Neuron (in vitro differentiated cells): ENCODE measurements around the gene FAHD2B.
"Not testable (repeated sequence)": the region's sequence is repeated elsewhere in the genome, so short reads cannot be mapped to it uniquely, and the experiment has no call there.

Experiments
- H2AFZ ChIP-seq: one replicate; pipeline ENCODE4 v1.6.1; 2013; ENCODE audit warnings: low read depth, mild to moderate bottlenecking, inconsistent platforms, low read length, moderate library complexity
- H3K27me3 ChIP-seq: one replicate; pipeline ENCODE4 v1.6.1; 2013; ENCODE audit warnings: low read length; ENCODE audit not compliant: insufficient read depth
- H3K36me3 ChIP-seq: one replicate; pipeline ENCODE4 v1.6.1; 2013; ENCODE audit warnings: low read length; ENCODE audit not compliant: insufficient read depth
- H3K4me1 ChIP-seq: one replicate; pipeline ENCODE4 v1.6.1; 2013; ENCODE audit warnings: low read length; ENCODE audit not compliant: insufficient read depth
- H3K4me3 ChIP-seq: 2 replicates; pipeline ENCODE4 v1.5.1; 2013; ENCODE audit warnings: mild to moderate bottlenecking, low read length, moderate library complexity
- H3K9me3 ChIP-seq: one replicate; pipeline ENCODE4 v1.6.1; 2013; ENCODE audit warnings: low read length

FAHD2B gene, protein sequence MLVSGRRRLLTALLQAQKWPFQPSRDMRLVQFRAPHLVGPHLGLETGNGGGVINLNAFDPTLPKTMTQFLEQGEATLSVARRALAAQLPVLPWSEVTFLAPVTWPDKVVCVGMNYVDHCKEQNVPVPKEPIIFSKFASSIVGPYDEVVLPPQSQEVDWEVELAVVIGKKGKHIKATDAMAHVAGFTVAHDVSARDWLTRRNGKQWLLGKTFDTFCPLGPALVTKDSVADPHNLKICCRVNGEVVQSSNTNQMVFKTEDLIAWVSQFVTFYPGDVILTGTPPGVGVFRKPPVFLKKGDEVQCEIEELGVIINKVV

DNA sequence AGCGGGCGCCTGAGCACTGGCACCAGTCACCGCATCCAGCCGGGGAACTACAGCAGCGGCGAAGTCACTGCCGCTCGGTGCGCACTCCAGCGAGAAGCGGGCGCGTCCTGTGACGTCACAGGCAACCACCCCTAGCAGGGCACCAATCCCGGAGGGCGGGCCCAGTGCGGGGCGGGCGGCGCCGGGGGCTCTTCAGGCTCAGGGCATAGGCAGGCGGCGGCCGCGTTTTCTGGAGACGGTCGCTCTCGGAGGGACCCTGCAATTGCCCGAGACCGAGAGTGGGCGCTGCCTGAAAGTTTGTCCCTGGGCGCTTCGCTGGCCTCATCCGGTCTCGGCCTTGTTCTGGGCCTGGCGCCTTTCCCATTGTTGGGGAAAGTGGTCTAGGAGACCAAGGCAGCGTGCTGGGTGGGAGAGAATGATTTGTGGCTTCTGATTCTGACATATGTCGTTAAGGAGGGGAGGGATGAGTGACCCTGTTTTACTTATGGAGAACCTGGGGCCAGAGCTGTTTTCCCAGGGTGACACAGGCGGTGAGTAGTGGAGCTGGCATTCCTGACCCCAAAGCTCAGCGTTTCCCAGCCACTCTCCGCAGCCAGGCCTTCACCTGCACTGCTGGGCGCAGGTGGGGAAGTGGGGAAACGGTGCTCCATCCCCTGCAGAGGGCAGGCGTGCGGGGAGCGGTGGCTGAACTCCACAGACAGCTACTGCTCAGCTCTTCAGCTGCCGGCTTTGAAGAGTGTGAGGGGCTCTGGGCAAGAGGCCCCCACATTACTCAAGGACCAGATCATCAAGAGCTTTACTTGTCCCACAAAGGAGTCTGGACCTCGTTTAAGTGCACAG lies at the start of gene FAHD2B:
TSS of gene FAHD2B (minus strand) at position 111 of the 840 bp plus-strand sequence. CDS start 3,176 bp downstream, outside the sequence.
- not testable (repeated sequence) for H3K36me3 ChIP-seq, H2AFZ ChIP-seq, H3K27me3 ChIP-seq, H3K9me3 ChIP-seq, H3K4me1 ChIP-seq
- H3K4me3 ChIP-seq, result peak within 1 kb of the TSS; percentile 52

DNA sequence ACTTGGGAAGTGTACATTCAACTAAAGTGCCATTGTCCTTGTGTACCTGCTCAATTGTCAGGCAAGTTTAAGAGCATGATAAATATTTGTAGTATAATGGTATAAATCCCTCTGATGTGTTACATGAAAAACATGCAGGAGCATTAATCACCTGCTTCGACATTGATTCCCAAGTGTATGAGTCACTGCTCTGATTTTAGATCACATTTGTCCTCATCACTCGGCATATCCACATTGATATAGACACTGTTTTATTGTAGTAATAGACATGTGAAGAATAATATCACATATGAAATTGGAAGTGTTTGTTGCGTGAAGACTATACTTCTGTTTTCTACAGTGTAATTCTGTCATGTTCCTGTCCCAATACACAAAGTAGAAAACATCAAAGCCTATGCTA lies 49.3 kb upstream of the FAHD2B start:
- not testable (repeated sequence) for H3K9me3 ChIP-seq, H3K4me3 ChIP-seq, H2AFZ ChIP-seq, H3K27me3 ChIP-seq, H3K4me1 ChIP-seq
- H3K36me3 ChIP-seq, result peaks cover 10% of the 10 kb centered on the region

DNA sequence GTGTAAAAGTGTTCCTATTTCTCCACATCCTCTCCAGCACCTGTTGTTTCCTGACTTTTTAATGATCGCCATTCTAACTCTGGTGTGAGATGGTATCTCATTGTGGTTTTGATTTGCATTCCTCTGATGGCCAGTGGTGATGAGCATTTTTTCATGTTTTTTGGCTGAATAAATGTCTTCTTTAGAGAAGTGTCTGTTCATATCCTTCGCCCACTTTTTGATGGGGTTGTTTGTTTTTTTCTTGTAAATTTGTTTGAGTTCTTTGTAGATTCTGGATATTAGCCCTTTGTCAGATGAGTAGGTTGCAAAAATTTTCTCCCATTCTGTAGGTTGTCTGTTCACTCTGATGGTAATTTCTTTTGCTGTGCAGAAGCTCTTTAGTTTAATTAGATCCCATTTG lies 34.4 kb upstream of the FAHD2B start:
- H3K4me1 ChIP-seq, H3K9me3 ChIP-seq, H2AFZ ChIP-seq, H3K36me3 ChIP-seq, H3K4me3 ChIP-seq, H3K27me3 ChIP-seq: not testable (repeated sequence)

DNA sequence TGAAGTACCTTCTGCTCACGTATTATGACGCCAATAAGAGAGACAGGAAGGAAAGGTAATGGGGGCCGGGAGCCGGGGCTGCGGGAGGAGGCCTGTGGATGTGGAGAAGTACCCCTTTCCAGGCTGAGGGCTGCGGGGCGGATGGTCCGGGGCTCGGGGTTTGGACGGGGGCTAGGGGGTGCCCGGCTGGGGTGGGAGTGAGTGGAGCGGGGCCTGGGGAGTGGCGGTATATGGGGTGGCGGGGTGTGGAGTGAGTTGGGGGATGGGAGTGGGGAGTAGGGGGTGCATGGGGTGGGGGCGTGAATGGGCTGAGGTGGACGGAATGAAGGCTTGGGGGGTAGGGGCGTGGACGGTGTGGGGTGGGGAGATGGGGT lies 19.2 kb upstream of the FAHD2B start:
- peak overlapping the region; percentile 78 for H3K4me3 ChIP-seq
- not testable (repeated sequence) for H3K36me3 ChIP-seq, H3K27me3 ChIP-seq, H3K9me3 ChIP-seq, H3K4me1 ChIP-seq
- peak overlapping the region; percentile 98 for H2AFZ ChIP-seq

DNA sequence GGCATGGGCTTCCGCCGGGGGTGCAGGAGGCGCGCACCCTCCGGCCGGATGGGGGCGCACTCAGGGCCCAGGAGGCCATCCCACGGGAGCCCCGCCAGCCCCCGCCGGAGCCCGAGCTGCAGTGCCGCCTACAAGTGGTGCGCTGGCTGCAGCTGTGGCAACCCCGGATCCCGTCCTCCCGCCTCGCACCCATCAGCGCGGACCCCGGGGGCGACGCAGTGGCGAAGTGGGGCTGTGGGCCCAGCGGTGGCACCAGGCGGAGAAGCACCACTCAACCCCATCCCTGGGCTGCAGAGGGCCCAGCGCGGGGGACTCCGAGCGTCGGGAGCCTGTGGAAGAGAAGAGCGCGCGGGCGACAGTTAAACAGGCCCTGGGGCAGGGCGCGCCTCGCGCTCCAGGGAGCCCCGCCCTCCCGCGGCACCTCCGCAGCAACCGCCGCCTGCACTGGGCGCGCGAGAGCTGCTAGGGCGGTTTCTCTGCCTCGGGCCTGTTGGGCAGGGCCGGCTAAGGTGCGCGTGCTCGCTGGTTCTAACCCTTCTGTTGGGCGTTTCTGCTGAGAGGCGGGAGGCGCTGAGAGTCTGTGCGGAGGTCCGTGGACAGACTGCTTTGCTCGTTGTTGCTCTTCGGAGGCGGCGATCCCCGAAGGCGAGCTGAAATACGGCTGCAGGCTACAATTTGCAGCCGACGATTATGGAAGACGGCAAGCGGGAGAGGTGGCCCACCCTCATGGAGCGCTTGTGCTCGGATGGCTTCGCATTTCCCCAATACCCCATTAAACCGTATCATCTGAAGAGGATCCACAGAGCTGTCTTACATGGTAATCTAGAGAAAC lies 18.6 kb upstream of the FAHD2B start, which contains the start of gene ANKRD36:
TSS of gene ANKRD36 (plus strand) at position 104 of the 832 bp plus-strand sequence. CDS start at position 691, 587 bp downstream.
- Histone ChIP-seq H2AFZ (peak within 1 kb of the TSS; percentile 98), H3K4me3 (peak within 1 kb of the TSS; percentile 78)
- not testable (repeated sequence) for H3K9me3 ChIP-seq, H3K27me3 ChIP-seq, H3K4me1 ChIP-seq, H3K36me3 ChIP-seq

DNA sequence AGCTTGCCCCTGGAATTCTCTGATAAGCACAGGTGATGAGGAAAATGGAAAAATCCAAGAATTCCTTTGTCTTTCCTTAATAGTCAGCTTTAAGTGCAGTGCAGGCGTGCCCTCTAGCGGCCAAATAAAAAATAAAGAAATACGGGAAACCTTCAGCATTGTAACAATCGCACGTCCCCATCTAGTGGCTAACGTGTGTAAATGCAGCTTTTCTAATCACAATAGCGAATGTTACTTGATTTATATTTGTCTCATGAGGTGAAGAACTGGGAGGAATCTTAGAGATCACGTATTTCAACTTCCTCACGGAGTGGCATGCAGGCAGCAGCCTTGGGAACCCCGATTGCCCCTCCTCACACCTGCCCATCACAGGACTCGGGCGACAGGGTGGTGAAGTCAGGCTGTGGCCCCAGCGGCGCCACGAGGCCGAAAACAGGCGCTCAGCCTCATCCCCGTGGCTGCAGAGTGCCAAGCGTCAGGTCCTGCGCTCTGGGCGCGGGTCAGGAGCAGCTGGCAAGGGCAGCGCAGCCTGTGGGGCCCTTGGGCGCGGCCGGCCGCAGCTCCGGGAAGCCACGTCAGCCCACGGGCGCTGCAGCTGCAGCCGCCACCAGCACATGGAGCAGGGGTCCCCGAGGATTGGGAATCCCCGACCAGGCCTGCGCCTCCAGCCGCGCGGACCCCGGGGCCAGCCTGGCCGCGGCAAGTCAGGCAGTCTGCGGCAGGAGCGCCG lies 17.8 kb upstream of the FAHD2B start:
- H2AFZ ChIP-seq, result peak overlapping the region; percentile 98
- not testable (repeated sequence) for H3K4me1 ChIP-seq

DNA sequence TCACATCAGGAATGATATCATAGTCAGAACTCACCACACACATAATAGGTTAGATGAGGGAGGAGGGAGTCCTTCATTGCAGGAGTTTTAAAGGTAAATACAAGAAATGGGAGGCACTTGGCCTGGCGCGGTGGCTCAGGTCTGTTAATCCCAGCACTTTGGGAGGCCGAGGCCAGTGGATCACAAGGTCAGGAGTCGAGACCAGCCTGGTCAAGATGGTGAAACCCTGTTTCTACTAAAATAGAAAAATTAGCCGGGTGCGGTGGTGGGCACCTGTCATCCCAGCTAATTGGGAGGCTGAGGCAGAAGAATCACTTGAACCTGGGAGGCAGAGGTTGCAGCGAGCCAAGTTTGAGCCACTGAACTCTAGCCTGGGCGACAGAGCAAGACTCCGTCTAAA lies 16.6 kb upstream of the FAHD2B start:
- H3K27me3 ChIP-seq, H3K4me1 ChIP-seq, H3K9me3 ChIP-seq, H3K4me3 ChIP-seq, H3K36me3 ChIP-seq, H2AFZ ChIP-seq: not testable (repeated sequence)

More for the DNA sequence above, 17.8 kb upstream of the FAHD2B start:
- not testable (repeated sequence) for H3K27me3 ChIP-seq, H3K9me3 ChIP-seq, H3K36me3 ChIP-seq
- peak overlapping the region; percentile 78 for H3K4me3 ChIP-seq

DNA sequence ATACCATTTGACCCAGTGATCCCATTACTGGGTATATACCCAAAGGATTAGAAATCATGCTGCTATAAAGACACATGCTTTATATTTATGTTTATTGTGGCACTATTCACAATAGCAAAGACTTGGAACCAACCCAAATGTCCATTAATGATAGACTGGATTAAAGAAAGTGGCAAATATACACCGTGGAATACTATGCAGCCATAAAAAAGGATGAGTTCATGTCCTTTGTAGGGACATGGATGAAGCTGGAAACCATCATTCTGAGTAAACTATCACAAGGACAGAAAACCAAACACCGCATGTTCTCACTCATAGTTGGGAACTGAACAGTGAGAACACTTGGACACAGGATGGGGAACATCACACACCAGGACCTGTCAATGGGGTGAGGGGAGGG lies 12.2 kb upstream of the FAHD2B start:
- not testable (repeated sequence) for H3K4me1 ChIP-seq, H3K9me3 ChIP-seq, H2AFZ ChIP-seq, H3K36me3 ChIP-seq, H3K27me3 ChIP-seq, H3K4me3 ChIP-seq

DNA sequence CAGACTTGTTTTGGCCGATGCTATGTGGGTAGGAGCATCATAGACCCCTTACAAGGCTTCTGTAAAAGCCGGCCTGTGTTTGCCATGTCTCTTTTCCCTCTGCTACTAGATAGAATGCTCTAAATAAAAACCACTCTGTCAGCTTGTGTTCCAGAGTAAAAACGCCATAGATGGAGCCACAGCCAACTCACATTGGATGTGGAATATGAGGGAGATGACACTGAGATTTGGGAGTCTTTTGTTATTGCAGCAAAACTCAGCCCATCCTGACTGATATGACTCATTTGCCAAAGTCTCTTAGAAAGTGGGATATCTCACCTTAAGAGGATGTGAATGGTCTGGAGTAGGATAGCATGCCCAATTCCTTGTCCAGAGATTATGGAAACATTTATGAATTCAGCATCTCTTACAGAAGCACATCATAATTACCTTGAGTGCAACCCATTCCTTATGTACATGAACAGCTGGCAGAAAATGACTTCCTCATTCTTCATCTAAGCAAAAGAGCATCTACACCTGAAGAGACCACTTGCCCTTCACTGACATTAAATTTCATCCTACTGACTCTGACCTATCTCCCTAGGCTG lies 4.2 kb upstream of the FAHD2B start:
- H3K9me3 ChIP-seq, H3K36me3 ChIP-seq, H3K4me1 ChIP-seq, H2AFZ ChIP-seq, H3K27me3 ChIP-seq, H3K4me3 ChIP-seq: not testable (repeated sequence)

DNA sequence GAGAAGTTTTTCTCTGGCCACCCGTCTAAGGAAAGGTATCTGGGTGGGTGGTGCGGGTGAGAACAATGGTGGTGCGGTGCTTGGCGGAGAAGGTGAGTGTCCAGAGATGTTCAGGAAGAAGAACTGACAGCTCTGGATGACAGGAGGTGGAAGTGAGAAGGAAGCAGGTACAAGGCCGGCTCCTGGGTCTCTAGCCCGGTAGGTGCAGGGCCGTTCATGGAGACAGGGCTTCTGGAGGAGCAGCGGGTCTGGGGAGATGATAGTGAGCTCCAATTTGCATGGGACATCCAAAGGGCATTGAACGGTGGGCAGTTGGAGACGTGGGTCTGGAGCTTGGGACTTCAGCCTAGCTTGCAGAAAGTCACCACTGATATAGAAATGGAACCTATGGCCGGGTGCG lies 979 bp upstream of the FAHD2B start:
- Histone ChIP-seq H3K36me3 (no peaks in the 10 kb centered on the region), H3K4me1 (peaks cover 7% of the 10 kb centered on the region), H2AFZ (no peak overlapping the region), H3K4me3 (peak overlapping the region; percentile 52), H3K27me3 (no peaks in the 10 kb centered on the region), H3K9me3 (peaks cover 1% of the 10 kb centered on the region)

DNA sequence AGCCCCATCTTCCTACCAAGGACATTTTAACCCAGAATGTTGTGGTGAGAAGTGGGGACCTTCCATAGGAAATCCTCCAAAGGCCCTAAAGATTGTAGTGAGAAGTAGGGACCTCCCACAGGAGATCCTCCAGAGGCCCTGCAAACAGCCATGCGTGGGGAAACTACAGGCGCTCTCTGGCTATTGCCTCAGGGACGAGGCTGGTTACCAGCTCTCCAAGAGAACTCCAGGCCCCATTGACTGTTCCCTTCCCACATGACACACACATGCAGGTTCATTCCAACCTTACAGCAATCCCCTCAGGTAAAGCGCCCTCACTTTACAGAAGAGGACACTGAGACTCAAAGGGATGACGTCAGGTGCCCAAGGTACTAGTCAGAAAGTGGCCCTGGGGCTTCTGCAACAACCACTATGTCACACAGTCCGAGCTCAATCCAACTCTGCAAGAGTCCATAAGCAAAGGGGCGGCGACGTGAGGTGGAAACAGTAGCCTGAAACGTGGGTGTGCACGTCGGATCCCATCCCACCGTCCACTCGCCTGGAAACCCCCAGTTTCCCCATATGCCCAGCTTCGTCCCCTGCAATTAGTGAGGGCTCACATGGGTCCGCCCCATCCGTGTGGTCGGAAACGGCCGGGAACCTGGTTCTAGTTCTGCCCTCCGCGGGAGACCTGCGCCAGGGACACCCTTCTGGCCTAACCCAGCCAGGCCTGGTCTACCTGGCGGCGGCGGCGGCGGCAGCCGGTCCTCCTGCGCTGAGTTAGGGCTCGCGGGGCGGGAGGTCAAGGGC lies 505 bp downstream of the FAHD2B start:
- not testable (repeated sequence) for H3K9me3 ChIP-seq

DNA sequence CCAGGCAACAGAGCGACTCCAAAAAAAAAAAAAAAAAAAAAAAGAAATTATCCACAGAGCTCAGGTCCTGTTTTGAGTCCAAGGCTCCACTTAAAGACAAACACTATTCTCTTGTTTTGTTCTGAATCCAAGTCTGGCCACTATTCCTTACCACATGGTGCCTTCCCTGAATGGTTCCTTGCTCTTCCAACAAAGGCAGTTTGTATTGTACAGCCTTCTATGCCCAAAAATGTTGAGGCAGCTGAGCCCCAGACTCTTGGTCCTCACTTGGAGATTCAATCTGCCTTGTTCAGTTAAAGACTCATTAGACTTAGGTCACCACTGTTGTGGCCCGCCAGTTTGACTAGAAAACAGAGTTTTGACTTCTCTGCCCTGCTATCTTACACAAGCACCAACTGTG lies 1.7 kb downstream of the FAHD2B start:
- H2AFZ ChIP-seq, H3K4me3 ChIP-seq, H3K36me3 ChIP-seq, H3K27me3 ChIP-seq, H3K9me3 ChIP-seq, H3K4me1 ChIP-seq: not testable (repeated sequence)

More for the DNA sequence above, 505 bp downstream of the FAHD2B start:
- H3K36me3 ChIP-seq, H3K27me3 ChIP-seq, H3K4me1 ChIP-seq, H2AFZ ChIP-seq: not testable (repeated sequence)
- peak overlapping the region; percentile 52 for H3K4me3 ChIP-seq
